Upper lobe of left lung (tissue), 4 donors: Measurements from ENCODE around the gene ST8SIA5.

Source experiments
- CTCF ChIP-seq, 6 experiments: fragments of 450-650 bp in 4 of 6; fragments of 200-600 bp in 2 of 6; sonication (generic) in 2 of 6; IDR thresholded peaks; one replicate each; pipeline ENCODE4 v1.5.1; 2016 to 2019; ENCODE audit warnings: antibody characterized with exemption in 6 of 6
- EP300 ChIP-seq, 4 donors: sonication (generic); formaldehyde crosslinking; IDR thresholded peaks; one replicate each; pipeline ENCODE4 v1.5.1; 2017; ENCODE audit warnings: antibody characterized with exemption in 4 of 4, control low read depth in 2 of 4
- POLR2A ChIP-seq, 4 donors: fragments of 450-650 bp; IDR thresholded peaks; one replicate each; pipeline ENCODE4 v1.5.1; 2016 to 2017; ENCODE audit warnings: antibody characterized with exemption in 4 of 4, mild to moderate bottlenecking in 2 of 4
- POLR2AphosphoS5 ChIP-seq, 2 donors: sonication (generic); formaldehyde crosslinking; IDR thresholded peaks; one replicate each; pipeline ENCODE4 v1.5.1; 2017; ENCODE audit warnings: antibody characterized with exemption in 2 of 2

GRCh38 chr18:46679846-46680598, 76.8 kb downstream of the ST8SIA5 start:
- no peak for TF ChIP-seq CTCF (IDR thresholded peaks at IDR 0.05)
- no peak for TF ChIP-seq EP300 (IDR thresholded peaks at IDR 0.05)
- no peak for TF ChIP-seq POLR2A (IDR thresholded peaks at IDR 0.05)
- no peak for TF ChIP-seq POLR2AphosphoS5 (IDR thresholded peaks at IDR 0.05)
